HS-5 (cell line): ENCODE results near the gene GNA12.
"Not testable (repeated sequence)": the region's sequence is repeated elsewhere in the genome, so short reads cannot be mapped to it uniquely, and the experiment has no call there.

Experiments
- DNase-seq: peaks from one replicate; pipeline ENCODE4 v3.0.0-alpha.2; 2012; ENCODE audit warnings: low read depth

Gene GNA12

GRCh38 chr7:2710901-2711551, 133.1 kb downstream of the GNA12 start:
- DNase-seq = no peak

DNA sequence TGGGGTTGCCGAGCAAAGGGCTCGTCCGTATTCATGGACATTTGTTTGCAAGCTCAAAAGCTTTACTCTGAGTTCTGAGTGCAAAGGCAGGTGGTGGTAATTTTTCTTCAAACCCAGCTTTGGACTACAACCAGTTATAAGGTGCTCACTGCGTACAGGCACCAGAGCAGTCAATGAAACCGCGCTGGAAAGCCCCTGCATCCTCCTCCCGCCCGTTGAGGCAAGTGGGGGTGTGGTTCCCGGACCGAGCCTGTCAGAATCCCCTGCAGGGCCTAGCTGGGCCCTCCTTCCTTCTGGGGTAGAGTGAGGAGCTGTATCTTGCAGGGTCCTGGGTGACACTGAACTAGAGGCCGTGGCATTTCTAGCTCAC, 133.8 kb downstream of the GNA12 start:
- no peak for DNase-seq

- DNase-seq = no peak
These were observed 134.4 kb downstream of the GNA12 start for GRCh38 chr7:2709553-2710285.

DNA sequence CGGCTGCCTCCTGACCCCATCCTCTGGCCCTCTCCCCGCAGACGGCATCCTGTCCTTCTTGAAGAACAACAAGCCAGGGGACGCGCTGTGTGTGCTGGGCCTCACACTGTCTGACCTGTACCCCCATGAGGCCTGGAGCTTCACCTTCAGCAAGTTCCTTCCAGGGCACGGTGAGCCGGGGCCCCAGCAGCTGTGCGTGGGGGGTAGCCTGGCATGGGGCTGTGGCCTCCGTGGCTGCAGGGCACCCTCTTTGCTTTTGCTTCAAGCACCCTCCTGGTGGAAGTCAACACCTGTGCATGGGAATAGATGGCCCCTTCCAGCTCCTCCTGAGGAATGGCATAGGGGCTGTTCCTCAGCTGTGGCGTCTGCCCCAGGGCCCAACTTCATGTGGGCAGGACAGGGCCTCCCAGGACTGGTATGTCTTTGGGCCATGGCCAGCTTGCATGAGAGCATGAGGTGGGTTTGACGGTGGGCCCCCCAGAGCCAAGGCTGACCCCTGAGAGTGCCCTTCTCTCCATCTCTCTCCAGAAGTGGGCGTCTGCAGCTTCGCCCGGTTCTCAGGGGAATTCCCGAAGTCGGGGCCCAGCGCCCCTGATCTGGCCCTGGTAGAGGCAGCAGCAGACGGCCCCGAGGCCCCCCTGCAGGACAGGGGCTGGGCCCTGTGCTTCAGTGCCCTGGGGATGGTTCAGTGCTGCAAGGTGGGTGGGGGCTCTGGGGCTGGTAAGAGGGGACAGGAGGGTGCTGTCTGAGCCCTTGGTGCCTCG, 135.4 kb downstream of the GNA12 start:
- DNase-seq = no peak

DNA sequence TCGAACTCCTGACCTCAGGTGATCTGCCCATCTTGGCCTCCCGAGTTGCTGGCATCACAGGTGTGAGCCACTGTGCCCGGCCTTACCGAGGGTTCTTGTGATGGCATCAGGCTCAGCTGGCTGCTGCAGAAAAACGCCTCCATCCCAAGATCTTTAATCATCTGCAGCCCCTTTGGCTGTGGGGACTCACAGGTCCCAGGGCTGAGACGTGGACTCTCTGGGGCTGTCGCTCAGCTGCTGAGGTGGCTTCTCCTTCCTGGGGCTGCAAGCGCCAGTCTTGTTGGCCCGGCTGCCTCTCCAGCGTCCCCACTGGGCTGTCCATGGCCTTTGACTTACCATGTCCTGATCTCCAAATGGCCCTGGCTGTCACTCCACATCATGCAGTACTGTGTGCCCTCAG, 136.1 kb downstream of the GNA12 start:
- no peak for DNase-seq

DNA sequence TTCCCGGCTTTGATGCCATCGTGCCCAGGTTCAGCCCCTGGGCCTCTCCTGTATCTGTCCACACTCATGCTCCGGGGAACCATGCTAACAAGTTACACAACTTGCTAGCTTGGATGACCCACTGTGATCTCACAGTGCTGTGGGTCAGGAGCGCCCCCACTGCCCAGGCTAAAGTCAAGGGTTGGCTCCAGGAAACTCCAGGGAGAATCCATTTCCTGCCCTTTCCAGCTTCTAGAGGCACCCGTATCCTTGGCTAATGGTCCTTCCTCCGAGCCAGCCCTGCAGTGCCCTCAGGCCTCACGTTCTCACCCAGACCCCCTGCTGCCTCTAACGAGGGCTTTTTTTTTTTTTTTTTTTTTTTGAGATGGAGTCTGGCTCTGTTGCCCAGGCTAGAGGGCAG, 136.6 kb downstream of the GNA12 start:
- no peak for DNase-seq

DNA sequence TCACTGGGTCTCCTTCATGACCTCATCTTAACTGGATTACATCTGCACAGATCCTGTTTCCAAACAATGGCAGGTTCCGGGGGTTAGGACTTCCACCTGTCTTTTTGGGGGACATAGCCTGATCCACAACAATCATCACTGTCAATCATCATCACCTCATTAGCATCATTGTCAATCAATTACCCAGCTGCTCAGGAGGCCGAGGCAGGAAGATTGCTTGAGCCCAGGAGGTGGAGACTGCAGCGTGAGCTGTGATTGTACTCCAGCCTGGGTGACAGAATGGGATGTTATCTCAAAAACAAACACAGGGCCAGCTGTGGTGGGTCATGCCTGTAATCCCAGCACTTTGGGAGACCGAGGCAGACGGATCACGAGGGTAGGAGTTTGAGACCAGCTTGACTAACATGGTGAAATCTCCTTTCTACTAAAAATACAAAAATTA, 137.4 kb downstream of the GNA12 start:
- no peak for DNase-seq

DNA sequence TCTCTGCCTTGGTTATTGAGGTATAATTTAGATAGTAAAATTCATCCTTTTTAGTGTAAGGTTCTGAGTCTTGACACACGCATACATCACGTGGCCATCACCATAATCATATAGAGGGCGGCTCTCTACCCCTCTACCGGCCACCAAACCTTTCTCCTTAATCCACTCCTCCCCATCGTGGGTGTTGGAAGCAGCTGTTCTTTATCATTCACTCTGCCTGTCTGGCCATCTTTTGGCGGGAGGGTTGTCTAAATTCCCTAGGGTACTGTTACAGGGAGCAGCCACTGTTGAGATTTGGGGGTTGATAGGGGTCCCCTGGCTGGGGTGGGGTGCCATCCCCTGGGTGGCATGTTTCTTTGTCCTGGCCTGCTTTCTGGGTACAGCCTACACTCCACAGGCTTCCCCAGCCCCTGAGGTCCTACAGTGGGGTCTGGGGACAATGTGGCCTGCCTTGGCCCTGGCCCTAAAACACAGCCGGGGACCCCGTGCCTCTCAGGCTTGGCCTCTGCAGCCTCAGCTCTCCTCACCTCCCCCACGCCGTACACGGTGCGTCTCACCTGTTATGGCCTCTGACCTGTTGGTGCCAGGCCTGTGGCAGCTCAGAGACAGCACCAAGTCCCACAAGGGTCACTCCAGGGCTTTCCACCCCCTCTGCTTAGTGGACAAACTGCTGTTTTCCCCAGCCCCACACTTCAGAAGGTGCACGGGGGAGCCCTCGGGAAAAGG, 138.6 kb downstream of the GNA12 start:
- no peak for DNase-seq

- no peak for DNase-seq
These were observed 141.5 kb downstream of the GNA12 start for GRCh38 chr7:2702594-2702957.

DNA sequence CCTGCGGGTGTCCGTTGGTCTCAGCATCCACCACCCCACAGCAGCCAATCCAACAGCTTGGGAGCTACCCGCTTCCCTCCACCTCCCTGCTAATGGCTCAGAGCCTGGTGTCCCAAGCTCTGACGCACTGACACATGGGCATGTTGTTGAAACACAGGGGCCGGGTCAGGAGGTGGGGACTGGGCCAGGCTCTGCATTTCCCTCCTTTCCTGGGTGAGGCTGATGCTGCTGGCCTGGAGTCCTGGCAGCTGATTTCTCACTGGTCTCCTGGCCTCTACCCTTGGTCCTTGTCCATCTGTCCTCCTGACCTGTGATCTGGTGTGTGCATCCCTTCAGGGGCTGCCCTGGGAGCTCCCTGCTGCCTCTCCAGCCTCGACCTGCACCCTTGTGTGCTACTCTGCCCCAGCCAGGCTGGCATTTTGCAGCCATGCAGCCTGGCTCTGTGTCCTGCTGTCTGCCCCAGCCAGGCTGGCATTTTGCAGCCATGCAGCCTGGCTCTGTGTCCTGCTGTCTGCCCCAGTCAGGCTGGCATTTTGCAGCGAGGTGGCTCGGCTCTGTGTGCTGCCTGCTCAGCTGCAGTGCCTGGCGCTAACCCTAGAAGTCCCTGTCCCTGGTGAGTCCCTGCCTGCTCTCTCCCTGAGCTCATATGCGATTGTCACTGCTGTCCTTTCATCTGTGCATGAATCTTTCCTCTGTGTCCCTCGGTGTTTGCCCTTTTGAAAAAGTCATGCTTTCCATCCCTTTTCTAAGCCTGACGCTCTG, 142.1 kb downstream of the GNA12 start:
- no peak for DNase-seq

GRCh38 chr7:2701424-2701823, 142.7 kb downstream of the GNA12 start:
- no peak for DNase-seq

DNA sequence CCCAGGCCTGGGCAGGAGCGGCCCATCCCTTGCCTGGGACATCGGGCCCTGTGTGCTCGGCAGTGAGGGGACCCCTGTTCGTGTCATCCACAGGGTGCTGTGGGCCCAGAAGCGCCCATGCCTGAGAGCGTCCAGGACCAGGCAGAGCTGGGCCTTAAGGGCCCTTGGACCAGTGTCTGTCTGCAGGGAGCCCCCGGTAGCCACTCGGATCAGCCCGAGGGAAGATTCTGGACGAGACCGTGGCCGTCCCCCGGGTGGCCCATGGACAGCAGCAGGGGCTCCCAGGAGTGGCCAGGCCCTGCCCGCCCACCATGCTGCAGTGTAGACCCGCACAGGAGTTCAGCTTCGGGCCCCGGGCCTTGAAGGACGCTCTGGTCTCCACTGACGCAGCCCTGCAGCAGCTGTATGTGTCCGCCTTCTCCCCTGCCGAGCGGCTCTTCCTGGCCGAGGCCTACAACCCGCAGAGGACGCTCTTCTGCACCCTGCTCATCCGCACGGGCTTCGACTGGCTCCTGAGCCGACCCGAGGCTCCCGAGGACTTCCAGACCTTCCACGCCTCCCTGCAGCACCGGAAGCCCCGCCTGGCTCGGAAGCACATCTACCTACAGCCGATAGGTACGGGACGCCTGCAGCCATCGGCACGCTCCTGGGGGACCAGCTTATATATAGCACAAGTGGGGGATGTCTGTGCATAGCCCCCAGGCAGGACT, 143.8 kb downstream of the GNA12 start:
- no peak for DNase-seq

GRCh38 chr7:2699289-2699620, 144.9 kb downstream of the GNA12 start:
- no peak for DNase-seq

DNA sequence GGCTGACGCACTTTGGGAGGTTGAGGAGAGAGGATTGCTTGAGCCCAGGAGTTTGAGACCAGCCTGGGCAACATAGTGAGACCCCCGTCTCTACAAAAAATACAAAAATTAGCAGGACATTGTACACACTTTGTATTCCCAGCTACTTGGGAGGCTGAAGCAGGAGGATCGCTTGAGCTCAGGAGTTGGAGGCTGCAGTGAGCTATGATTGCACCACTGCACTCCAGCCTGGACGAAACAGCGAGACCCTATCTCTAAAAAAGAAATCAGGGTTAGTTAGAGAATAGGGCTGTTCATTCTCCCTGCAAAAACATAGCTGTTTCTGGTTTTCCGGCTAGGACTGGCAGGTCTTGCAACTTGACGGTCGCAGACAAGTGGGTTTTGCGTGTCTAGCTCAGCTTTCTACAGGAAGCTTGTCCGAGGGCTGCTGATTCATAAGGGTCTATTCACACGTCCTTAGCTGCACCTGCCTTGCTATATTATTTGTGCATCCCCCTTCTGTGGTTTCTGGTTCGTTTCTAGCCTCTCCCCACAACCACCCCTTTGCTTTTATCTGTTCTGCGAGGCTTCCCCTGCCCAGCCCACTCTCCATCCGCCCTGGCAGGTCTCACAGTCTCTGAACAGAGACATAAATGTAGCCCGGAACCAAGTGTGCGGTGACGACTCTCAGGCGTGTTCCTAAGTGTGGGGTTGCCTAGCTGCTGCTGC, 145.4 kb downstream of the GNA12 start:
- DNase-seq = no peak

DNA sequence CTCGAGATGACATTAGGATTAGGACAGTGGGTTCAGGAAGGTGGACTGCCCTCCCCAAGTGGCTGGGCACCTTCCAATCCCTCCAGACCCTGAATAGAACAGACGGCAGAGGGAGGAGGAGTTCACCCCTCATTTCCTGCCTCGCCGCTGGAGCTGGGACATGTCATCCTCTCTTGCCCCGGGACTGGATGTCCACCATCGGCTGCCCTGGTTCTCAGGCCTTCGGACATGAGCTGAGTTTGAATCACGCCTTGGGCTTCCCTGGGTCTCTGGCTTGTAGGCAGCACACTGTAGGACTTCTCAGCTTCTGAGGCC, 150.0 kb downstream of the GNA12 start:
- DNase-seq = not testable (repeated sequence)

GRCh38 chr7:2693420-2694121, 150.5 kb downstream of the GNA12 start:
- not testable (repeated sequence) for DNase-seq

DNA sequence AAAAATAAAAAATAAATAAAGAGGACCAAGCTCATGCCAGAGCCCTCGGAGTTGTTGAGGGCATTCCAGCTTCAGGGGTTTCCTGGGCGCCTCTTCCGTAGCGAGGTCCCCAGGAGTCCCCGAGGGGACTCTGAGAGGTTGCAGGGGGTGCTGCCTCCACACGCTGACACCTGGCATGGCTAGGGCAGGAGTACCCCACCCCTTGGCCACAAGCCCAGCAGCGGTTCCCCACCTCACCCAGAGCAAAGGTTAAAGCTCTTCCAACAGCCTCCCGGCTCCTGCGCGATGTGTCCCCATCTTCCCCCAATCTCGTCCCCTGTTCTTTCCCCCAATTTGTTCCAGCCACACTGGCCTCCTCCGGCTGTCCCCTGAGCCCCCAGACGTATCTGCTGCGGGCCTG, 151.6 kb downstream of the GNA12 start:
- DNase-seq = no peak

DNA sequence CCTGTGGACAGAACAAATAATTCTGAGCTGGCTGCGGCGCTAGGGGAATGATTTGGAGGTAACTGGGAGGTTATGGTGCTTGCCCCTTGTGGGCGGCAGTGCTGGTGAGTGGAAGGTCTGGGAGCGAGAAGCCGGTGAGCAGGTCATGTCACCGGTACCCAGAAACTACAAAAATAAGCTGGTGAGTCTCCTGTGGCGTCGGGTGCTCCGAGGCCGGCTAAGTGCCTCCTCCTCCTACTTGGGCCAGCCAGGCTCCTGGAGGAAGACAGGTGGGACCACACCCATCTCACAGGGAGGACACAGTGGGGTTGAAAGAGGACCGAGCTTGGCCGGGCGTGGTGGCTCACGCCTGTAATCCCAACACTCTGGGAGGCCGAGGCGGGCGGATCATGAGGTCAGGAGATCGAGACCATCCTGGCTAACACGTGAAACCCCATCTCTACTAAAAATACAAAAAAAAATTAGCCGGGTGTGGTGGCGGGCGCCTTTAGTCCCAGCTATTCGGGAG, 152.1 kb downstream of the GNA12 start:
- DNase-seq = not testable (repeated sequence)

- no peak for DNase-seq
These were observed 152.9 kb downstream of the GNA12 start for GRCh38 chr7:2691011-2691707.
